LNCaP clone FGC (cell line): ENCODE results near the gene GCN1.

Experiments used
- DNase-seq: peaks from one replicate; pipeline ENCODE4 v3.0.0-alpha.2; 2011; ENCODE audit warnings: low read depth
- H3K4me3 ChIP-seq: 2 replicates; pipeline ENCODE4 v1.5.1; 2011; ENCODE audit warnings: mild to moderate bottlenecking, low read depth, low read length, control low read depth
- TF ChIP-seq, protein P1 (sequence below): IDR thresholded peaks from 2 replicates; pipeline ENCODE4 v1.5.1; 2012; ENCODE audit warnings: mild to moderate bottlenecking; ENCODE audit not compliant: control insufficient read depth, insufficient read depth; ENCODE audit errors: extremely low read depth

GCN1 gene

DNA sequence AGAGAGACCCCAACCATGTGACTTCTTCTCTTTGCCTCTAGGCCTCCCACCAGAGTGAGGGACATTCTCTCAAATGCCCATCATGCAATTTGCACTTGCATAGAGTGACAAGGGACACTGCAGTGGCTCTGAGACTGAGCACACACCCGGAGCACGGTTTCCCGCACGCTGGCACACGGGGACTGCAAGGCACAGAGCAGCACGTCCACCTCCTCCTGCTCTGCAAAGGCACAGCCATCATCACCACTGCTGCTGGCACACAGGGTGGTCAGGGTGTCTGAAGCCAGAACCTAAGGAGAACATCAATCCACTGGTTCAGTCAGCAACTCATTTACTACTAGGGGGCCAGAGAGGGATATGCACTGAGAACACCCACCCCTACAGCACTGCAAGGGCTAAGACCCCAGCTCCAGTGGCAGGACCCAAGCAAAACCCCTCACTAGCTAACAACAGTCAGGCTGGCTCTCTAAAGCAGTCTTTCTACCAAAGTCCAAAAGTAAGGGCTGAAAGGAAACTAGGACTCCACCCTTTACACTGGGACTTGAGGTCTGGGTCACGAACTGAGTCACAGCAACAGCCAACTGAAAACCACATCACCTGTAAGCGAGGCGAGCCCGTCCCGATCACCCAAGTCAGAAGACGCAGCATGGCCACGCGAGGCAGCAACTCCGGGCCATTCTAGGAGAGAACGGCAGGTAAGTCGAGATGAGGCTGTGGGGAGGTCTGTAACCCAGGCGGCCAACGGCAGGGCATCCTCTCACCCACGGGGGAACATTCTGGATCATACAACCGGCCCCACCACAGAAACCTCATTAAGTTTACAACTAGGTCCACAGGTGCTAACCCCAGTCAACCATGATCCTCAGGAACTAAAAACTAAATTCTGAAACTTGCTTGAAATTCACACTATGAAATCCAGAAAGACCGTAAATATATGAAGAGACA lies 37.9 kb downstream of the GCN1 start:
- DNase-seq: no peak
- no peak overlapping the region for H3K4me3 ChIP-seq
- TF ChIP-seq, protein P1, sequence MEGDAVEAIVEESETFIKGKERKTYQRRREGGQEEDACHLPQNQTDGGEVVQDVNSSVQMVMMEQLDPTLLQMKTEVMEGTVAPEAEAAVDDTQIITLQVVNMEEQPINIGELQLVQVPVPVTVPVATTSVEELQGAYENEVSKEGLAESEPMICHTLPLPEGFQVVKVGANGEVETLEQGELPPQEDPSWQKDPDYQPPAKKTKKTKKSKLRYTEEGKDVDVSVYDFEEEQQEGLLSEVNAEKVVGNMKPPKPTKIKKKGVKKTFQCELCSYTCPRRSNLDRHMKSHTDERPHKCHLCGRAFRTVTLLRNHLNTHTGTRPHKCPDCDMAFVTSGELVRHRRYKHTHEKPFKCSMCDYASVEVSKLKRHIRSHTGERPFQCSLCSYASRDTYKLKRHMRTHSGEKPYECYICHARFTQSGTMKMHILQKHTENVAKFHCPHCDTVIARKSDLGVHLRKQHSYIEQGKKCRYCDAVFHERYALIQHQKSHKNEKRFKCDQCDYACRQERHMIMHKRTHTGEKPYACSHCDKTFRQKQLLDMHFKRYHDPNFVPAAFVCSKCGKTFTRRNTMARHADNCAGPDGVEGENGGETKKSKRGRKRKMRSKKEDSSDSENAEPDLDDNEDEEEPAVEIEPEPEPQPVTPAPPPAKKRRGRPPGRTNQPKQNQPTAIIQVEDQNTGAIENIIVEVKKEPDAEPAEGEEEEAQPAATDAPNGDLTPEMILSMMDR: no peak

DNA sequence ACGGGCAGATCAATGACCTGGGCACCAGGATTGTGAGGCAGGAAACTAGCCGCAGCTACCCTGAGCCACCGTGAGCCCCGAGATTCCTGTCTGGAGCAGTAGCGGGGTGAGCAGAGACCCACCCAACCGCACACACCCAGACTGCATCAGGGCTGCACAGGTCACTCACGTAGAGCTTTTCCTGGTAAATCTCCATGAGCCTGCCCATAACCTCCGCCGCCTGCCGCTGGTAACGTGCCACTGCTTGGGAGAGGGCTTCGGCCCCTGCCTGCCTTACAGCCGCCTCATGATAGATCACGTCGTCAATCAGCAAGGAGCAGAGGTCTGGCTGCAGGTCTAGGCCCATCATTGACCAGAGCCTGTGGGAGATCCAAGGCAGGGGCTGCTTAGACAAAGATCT lies 39.4 kb downstream of the GCN1 start:
- no peak for DNase-seq
- H3K4me3 ChIP-seq: no peak overlapping the region
- TF ChIP-seq, protein P1: no peak

DNA sequence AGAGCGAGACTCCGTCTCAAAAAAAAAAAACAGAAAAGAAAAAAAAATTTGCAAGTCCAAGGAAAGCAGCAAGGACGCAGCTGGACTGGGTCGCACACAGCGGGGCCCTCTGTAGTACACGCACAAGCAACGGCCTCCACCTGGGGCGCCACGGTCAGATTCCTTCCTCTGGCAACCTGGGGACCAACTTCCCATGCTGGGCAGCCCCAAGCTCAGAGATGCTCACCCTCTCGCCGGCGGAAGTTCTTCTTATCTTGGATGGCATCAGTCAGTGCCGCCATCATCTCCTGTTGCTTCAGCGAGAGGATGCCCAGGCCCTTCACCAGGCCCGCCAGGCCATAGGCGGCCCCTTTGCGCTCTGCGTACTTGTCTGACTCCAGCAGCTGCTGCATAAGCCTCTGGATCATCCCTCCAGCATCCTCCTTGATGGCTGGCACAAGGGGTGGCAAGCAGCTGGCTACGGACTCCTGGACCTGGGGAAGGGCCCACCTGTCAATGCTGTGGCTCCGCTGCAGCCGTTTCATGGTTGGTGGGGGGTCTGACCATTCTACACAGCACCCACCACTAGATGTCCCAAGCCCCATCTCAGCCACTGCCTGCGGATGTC lies 43.5 kb downstream of the GCN1 start:
- TF ChIP-seq, protein P1: no peak
- no peak overlapping the region for H3K4me3 ChIP-seq
- no peak for DNase-seq

GRCh38 chr12:120148011-120148410 lies 46.5 kb downstream of the GCN1 start:
- DNase-seq: no peak
- no peak overlapping the region for H3K4me3 ChIP-seq
- TF ChIP-seq, protein P1: no peak

GRCh38 chr12:120145164-120145563 lies 49.4 kb downstream of the GCN1 start:
- TF ChIP-seq, protein P1: no peak
- no peak overlapping the region for H3K4me3 ChIP-seq
- no peak for DNase-seq

GRCh38 chr12:120144215-120144614 lies 50.3 kb downstream of the GCN1 start:
- DNase-seq: no peak
- H3K4me3 ChIP-seq: no peak overlapping the region
- TF ChIP-seq, protein P1: no peak
